ENCODE measurements around the gene MRPS22.

MRPS22 gene

DNA sequence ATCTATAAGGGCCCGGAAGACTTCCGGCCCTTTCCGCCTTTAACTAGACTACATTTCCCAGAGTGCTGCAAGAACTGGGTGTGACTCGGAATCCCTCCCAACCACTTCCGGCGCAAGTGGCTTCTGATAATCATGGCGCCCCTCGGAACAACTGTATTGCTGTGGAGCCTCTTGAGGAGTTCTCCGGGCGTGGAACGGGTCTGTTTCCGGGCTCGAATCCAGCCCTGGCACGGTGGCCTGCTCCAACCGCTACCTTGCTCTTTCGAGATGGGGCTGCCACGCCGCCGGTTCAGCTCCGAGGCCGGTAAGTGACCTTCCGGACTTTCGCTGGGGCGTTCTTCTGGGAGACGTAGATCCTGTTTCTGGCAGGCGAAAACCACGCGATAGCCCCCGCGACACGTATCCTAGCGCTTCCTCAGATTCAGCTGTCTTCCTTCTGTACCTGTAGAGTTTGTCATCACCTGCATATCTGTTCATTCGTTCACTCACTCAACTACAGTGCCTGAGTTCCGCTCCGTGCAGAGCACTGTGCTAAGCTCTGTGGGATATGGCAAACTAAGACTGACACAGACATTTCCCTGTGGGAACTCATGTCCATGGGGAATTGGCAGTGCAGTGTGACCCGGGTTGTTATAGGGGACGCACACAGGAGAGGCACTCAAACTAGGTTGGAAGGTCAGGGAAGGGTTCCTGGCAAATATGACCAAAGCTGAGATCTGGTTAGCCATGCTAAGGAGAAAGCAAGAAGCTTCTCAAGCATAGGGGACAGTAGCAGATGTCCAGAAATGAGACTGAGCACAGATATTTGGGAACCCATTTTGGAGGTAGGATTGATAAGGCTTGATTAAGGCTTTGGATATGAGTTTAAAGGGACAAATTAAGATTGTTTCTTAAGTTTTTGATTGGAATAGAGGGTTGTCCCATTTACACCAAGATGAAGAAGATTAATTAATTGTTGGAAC lies at the start of gene MRPS22:
MRPS22 (plus strand) TSS at position 126 of the 962 bp plus-strand sequence; CDS start at position 133, 7 bp downstream.
- peak; percentile 75 for DNase-seq

GRCh38 chr3:139295040-139295439 lies 48.8 kb upstream of the MRPS22 start:
- no peak for DNase-seq

GRCh38 chr3:139296141-139296718 lies 47.6 kb upstream of the MRPS22 start:
- DNase-seq: no peak

DNA sequence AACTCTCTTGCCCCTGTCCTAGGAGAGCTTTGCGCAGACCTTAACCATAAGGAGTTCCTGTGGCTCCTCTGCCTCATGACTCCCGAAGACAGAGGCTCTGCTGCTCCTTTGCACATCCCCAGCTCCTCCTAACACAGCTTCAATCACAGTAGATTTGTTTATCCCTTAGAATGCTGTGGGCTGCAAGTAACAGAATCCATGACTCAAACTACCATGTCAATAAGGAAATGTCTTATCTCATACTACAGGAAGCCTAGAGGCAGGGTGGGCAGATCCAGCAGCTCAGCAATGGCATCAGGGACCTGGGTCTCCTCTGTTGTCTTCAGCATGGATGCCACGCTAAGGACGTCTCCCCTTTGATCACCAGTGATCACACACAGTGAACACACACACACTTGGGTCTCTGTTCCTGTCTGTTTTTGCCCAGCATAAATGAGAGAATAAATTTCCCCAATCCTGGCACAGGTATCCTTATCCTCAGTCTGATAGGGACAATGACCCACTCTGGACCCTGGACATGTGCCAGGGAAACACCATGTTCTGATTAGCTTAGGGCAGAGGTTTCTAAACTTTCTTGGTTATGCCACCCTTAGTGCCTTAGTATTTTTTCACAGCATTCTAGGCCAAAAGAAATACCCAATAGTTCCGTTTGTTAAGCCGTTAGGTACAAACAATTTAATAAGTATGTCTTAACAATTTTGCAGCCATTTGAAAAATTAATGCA lies 46.1 kb upstream of the MRPS22 start:
- DNase-seq: no peak

- DNase-seq: no peak
Measured at GRCh38 chr3:139299261-139300132, 44.3 kb upstream of the MRPS22 start.

GRCh38 chr3:139300416-139300815 lies 43.4 kb upstream of the MRPS22 start:
- no peak for DNase-seq

DNA sequence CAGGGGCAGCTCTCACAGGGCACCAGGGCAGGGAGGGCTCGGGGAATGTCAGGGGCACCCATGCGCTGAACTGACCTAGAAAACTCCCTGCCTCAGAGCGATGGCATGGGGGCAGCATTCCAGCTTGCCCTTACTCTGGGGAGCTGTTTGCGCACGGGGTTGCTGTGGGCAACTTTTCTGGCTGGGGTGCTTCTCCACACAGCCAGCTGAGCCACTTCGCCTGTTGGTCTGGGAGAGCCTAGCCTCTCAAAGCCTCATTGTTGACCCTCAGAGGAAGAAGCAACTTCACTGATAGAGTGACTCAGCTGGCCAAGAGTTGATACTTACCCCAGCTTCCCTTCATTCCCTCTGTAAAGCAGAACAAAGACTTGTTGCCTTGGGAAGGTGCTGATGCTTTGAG lies 42.6 kb upstream of the MRPS22 start:
- DNase-seq: no peak

- no peak for DNase-seq
Measured at GRCh38 chr3:139301654-139302053, 42.2 kb upstream of the MRPS22 start.

GRCh38 chr3:139302084-139302800 lies 41.6 kb upstream of the MRPS22 start:
- no peak for DNase-seq

DNA sequence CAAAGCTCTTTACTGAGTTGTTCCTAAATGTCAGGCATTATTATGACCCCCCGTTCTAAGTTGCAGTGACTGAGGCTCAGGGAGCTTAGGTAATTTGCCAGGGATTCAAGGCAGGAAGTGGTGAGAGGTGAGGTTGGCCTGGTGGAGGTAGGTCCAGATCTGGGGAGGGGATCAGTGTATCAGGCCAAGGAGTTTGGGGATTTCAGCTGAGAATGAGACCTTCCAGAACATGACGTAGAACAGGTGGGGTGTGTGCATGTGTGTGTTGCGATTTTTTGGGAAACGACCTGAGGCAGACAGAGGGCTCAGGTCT lies 41.1 kb upstream of the MRPS22 start:
- no peak for DNase-seq

GRCh38 chr3:139303216-139303615 lies 40.6 kb upstream of the MRPS22 start:
- no peak for DNase-seq

DNA sequence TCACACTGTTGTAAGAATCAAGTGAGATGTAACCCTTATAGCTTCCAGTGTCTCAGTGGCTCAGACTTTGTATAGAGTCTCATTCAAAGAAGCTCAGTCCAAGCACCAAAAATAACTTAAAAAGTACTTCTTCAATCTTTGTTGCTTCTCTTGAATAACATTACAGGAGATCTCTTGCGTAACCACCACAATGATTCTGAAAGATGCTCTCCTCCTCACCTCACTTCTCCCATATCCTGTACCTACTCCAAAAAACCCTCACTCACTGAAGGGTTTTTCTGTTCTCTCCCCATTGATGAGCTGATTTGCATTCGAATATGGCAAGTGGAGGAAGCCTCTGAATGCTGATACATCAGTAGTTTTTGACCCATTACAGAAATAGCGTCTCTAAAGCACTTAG lies 39.4 kb upstream of the MRPS22 start:
- no peak for DNase-seq

- no peak for DNase-seq
Measured at GRCh38 chr3:139306078-139306477, 37.7 kb upstream of the MRPS22 start.

- DNase-seq: no peak
Measured at GRCh38 chr3:139307072-139307491, 36.7 kb upstream of the MRPS22 start.

GRCh38 chr3:139307601-139308555 lies 35.9 kb upstream of the MRPS22 start:
- no peak for DNase-seq

DNA sequence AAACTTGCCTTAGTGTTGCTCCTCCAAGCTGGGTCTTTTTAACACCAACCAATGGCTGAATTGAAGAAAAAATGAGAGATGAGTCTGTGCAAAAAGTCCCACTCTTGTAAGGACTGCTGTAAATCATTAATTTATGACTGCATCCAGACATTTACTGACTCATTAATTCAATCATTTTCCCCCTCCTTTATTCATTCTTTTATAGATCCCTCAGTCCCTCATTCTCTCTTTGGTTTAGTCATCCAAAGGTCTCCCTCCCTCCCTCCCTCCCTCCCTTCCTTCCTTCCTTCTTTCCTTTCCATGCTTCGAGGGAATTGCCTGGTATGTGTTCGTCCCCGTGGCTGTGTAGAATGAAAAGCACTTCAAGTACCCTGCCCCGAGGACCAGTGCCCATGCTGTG lies 35.3 kb upstream of the MRPS22 start:
- no peak for DNase-seq

DNA sequence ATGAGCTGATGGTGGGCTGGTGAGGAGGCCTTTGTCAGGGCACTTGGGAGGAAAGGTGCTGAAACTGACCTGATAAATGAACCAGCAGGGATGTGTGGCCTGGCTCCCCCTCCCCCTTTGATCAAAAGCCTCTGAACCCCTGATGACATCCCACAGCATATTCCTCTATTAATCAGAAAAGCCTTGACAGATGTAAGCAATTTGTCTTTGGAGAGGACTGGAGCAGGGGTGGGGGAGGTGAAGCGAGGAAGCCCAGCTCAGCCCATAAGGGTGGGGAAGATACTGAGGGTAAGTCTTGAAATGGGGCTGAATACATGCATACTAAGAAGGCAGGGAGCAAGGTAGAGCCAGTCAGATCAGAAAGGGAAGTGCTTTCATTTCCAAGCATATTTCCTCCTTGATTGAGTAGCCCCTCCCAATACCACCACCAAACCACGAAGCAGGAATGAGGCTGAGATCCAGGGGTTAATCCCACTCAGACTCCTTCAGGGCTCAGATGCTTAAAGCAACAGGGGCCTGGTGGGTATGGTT lies 34.7 kb upstream of the MRPS22 start:
- no peak for DNase-seq

DNA sequence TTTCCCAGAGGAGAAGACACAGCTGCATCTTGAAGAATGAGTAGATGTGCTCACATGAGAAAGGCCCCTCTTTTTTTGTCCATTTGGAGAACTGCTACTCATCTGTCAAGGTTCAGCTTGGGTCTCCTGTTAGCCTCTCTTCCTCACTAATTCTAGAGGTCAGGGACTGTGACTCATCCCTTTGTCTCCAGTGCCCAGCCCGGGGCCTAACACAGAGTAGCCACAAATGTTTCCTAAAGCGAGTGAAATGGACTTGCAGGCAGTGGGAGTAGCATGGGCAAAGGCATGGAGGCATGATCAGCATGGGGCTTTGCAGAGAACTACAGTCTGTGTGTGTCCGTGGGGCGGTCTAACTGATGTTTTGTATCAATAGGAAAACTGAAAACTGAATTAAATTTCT lies 33.9 kb upstream of the MRPS22 start:
- DNase-seq: no peak

GRCh38 chr3:139310474-139310933 lies 33.3 kb upstream of the MRPS22 start:
- no peak for DNase-seq

- DNase-seq: no peak
Measured at GRCh38 chr3:139311557-139311956, 32.3 kb upstream of the MRPS22 start.
